Measurements from ENCODE around the gene FAM107A.

The FAM107A gene

GRCh38 chr3:58622436-58622835 lies 45.2 kb upstream of the FAM107A start:
- no peak for DNase-seq (ENCODE audit: extremely low read depth, low read depth)
- no peak overlapping the region for H3K4me3 ChIP-seq (replicated peaks; ENCODE audit: low read depth, low read length)
- no peak for TF ChIP-seq CTCF (IDR thresholded peaks at IDR 0.05; ENCODE audit: low read depth, low read length, missing control alignments)

DNA sequence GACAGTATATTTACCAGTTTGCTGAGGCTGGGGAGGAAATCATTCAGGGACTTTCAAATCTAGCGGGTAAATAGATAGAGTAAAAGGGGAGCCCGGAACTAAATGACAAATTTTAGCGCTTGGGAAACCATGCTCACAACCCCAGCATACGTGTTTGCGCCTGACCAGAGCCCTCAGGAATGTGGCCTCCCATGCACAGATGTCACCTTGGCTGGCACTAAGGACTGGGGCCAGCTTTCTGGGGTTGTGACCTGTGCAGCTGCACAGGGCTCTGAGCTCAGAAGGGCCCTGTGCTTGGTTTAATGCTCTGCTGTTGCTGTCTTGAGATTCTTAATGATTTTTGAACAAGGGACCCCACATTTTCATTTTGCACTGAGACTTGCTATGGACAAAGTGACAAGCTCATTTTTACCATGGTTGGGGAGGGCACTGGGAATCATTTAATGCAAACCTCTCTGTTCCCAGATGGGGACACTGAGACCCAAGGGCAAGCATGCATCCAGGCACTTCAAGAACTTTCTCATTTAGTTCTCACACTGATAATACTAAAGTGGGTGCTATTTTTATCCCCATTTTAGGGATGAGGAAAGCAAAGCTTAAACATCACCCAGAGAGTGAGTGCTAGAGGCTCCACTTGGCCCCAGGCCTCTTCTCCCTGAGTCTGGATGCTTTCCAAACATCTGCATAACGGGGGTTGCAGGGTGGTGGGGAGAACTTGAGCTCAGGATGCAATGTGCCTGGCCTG lies 44.1 kb upstream of the FAM107A start:
- no peak for DNase-seq (ENCODE audit: extremely low read depth, low read depth)
- no peak for TF ChIP-seq CTCF (IDR thresholded peaks at IDR 0.05; ENCODE audit: low read depth, low read length, missing control alignments)
- no peak overlapping the region for H3K4me3 ChIP-seq (replicated peaks; ENCODE audit: low read depth, low read length)

- DNase-seq (ENCODE audit: extremely low read depth, low read depth), result no peak
- H3K4me3 ChIP-seq (replicated peaks; ENCODE audit: low read depth, low read length), result no peak overlapping the region
- TF ChIP-seq CTCF (IDR thresholded peaks at IDR 0.05; ENCODE audit: low read depth, low read length, missing control alignments), result no peak
Observed at GRCh38 chr3:58620421-58620820, 43.2 kb upstream of the FAM107A start.

GRCh38 chr3:58617338-58617761 lies 40.2 kb upstream of the FAM107A start:
- TF ChIP-seq CTCF (IDR thresholded peaks at IDR 0.05; ENCODE audit: low read depth, low read length, missing control alignments), result no peak
- DNase-seq (ENCODE audit: extremely low read depth, low read depth), result no peak
- no peak overlapping the region for H3K4me3 ChIP-seq (replicated peaks; ENCODE audit: low read depth, low read length)

DNA sequence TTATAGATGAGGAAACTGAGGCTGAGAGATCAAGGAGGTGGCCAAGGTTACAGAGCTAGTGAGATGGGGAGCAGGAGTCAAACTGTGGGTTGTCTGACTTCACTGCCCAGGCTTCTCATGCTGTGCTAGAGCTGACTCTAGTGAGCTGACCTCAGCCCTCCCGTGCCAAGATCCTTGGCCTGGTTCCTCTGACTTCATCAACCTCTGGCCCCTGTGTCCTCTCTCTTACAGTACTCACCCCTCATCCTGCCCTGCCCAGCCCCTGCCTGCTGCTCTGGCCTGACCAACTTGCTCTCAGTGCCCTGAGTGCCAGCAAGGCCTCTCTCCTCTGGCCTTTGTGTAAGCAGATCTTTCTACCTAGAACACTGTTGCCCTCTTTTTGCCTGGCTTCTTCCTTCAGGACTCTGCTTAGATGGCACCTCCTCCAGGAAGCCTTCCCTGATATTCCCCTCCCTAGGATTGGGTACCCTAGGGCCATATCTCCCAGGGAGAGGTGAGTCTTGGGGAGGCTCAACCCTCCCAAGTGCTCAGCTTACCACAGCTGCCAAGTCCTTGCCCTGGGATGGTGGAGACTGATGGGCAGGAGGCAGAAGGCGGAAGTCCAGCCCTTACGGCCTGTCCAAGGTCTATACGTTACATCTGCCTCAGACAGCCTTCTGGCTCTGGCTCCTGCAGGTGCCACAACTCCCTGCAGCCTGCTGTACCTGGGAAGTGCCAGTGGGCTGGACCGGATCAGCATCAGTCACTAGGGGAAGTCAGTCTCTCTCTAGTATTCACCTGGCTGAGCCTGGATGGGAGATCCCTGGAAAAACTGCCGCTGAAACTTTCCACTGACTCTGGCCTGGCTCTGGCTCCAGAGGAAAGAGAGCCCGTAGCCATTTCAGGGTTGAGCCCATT lies 36.3 kb upstream of the FAM107A start:
- no peak for TF ChIP-seq CTCF (IDR thresholded peaks at IDR 0.05; ENCODE audit: low read depth, low read length, missing control alignments)
- no peak for DNase-seq (ENCODE audit: extremely low read depth, low read depth)
- H3K4me3 ChIP-seq (replicated peaks; ENCODE audit: low read depth, low read length), result no peak overlapping the region

DNA sequence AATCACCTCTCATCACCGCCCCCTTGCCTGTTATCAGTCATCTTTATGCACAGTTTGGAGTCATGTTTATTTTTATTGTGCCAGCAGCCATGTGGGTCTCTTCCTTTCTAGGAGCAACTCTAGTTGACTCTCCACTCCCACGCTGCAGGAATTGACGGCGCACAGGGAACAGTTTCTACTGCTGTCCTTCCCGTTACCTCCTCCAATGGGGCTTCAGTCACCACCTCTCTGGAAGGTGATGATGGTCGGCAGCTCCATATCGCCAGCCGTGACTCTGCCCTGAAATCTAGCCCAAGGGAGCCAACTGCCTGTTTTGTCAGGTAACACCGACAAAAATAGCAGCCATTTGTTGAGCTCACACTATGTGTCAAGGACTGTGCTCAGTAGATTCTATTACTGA lies 35.6 kb upstream of the FAM107A start:
- DNase-seq (ENCODE audit: extremely low read depth, low read depth), result no peak
- no peak for TF ChIP-seq CTCF (IDR thresholded peaks at IDR 0.05; ENCODE audit: low read depth, low read length, missing control alignments)
- no peak overlapping the region for H3K4me3 ChIP-seq (replicated peaks; ENCODE audit: low read depth, low read length)

All from HFF-Myc (cell line).